TTC549 (cell line): Measurements from ENCODE around the gene MRPL9.
"Not testable (repeated sequence)": the region's sequence is repeated elsewhere in the genome, so short reads cannot be mapped to it uniquely, and the experiment has no call there.

Source experiments
- FAIRE-seq: peaks from 2 replicates; lab custom pipeline; 2012; peaks lifted over from hg19 to GRCh38; lab: Jason Lieb, UNC

MRPL9 gene

DNA sequence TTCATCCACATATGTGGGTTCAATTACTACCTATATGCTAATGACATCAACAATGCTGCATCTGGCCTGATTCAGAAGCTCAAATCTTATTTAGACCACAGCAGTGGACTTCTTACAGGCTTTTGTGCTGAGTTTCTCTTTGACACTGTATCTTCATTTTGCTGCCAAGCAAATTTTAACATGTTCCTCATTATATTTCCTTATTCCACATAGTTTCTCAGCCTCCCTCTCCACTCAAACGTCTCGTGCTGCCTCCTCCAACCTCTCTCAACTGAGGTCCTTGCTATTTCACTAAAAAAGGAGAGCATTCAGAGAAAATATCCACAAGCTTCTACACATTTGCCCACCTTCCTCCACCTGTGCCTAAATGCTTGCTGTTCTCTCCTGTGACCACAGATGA is 20.5 kb upstream of the MRPL9 start:
- no peak for FAIRE-seq

DNA sequence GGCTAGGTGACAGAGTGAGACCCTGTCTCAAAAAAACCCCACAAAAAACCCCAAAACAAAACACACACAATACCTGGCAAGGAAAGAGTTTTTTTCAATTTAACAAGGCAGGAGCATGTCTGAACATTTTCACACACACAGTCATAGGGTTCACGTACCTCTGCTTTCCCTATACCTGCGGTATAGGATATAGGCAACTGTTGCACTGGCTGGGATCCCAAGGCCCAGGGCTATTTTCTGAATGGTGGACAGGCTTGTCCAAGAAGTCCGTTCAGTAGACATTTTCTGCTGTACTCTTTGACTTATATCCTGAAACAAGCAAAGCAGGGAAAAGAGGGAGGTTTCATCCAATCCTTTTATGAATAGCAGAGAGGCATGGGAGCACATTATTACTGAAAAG is 19.4 kb upstream of the MRPL9 start:
- FAIRE-seq, result no peak

- not testable (repeated sequence) for FAIRE-seq
Observed at GRCh38 chr1:151782026-151782425, 18.7 kb upstream of the MRPL9 start.

DNA sequence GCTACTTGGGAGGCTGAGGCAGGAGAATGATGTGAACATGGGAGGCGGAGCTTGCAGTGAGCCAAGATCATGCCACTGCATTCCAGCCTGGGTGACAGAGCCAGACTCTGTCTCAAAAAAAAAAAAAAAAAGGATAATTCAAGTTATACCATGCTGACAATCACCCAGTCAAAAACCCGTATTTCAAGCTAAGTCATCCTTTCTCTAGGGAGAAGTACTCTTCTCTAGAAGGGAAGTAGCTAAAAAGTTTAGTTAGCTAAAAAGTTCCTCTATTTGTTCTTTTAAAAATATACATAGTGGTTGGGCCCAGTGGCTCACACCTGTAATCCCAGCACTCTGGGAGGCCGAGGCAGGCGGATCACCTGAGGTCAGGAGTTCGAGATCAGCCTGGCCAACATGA is 17.4 kb upstream of the MRPL9 start:
- FAIRE-seq, result not testable (repeated sequence)

GRCh38 chr1:151779852-151780251 is 16.6 kb upstream of the MRPL9 start:
- FAIRE-seq, result no peak

- peak; percentile 52 for FAIRE-seq
Observed at GRCh38 chr1:151777317-151777716, 14.0 kb upstream of the MRPL9 start.

DNA sequence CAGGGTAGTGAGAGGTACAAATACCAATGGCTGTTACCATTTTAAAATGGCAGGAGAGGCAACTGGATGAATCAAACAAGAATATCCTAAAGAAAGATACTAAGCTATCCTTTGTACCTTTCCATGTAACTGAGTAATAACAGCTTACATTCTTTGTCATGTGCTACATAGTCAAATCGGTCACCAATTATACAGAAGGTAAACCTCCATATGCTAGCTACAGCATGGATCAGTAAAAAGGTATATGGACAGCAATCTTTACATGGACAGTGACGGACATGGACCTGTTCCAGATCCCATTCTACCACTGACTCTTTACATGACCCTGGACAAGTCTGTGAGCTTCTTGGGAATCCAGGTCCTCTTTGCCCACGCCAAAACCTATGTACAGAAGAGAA is 13.4 kb upstream of the MRPL9 start:
- FAIRE-seq, result no peak

DNA sequence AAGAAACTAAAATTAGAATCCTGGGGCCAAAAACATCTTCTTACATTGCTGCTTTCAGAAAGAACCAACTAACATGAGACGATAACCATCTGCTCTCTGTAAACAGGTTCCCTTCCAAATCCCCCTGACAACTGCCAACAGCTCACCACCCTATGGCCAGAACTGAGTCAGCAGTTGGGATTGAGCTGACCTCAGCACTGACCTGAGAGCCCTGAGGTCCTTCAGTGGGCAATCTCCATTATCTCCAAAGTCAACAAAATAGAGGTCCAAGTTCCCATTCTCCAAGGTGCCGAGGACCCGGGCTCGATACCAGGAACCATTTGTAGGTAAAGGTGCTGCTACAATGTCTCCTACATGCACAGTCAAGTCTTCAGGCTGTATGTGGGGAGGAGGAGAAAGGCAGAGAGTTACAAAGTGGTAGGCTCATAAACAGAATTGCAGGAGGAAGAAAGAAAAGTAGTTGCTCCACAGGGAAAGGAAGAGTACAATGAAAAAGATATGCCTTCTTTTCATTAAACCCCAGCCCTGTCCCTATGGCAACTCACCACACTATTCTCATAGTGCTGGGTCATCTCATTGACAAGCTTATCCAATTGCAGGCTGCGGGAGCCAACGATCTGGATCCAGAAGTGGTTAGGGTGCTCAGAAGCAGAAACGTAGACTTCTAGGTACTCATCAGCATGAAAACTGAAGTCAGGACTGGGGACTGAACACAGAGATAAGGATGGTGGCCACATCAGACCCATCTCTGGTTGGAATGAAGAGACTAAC is 12.8 kb upstream of the MRPL9 start:
- FAIRE-seq, result no peak

DNA sequence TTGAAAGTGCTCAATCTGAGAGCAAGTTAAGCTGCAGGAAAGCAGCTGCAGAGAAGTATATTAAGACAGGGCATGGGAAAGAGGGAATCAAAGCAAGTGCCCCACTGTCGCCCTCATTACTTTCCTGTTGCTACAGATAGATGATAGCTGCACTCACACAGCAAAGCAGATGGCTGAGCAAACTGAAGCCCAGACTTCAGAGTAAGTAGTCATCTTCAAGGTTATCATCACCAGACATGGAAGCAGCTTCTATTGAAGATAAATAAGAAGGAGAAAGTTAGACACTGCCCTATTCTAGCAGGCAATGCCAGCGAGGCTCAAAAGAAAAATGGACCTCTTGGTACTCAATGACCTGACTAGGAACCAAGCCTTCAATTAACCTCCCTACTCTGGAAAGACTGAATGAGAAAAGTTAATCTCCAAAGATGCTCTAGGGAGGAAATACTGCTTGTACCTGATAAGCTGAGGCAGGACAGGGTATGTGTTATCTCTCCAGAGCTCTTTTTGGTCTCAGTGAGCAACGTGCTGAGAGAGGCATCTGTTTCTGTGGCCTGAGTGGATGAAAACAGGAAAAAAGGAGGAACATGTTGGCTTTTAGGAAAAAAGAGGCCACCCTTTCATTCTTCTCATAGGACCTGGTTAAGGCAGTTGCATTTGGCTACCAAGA is 11.1 kb upstream of the MRPL9 start:
- FAIRE-seq, result no peak

DNA sequence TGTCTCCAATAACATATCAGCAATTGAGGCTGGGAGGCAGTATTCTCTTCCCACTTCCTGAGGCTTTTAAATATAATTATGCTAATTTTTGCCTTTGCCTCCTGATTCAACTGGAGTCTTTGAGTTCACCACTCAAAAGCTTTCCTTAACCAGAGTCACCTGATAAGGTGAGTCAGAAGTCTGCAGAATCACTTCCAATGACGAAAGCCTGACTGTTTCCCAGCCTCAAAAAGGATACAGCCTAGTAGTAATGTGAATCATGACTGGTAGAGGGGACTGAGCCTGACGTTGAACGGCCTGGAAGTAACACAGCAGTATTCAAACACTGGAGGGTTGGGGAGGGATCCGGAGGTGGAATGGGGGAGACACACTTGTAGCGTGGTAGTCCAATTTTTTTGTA is 10.4 kb upstream of the MRPL9 start:
- no peak for FAIRE-seq

DNA sequence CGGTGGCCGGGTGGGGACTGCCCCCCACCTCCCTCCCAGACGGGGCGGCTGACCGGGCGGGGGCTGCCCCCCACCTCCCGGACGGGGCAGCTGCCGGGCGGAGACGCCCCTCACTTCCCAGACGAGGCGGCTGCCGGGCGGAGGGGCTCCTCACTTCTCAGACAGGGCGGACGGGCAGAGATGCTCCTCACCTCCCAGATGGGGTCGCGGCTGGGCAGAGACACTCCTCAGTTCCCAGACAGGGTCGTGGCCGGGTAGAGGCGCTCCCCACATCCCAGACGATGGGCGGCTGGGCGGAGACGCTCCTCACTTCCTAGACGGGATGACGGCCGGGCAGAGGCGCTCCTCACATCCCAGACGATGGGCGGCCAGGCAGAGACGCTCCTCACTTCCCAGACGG is 6.0 kb upstream of the MRPL9 start:
- FAIRE-seq, result not testable (repeated sequence)

GRCh38 chr1:151768351-151769066 is 5.2 kb upstream of the MRPL9 start:
- not testable (repeated sequence) for FAIRE-seq

DNA sequence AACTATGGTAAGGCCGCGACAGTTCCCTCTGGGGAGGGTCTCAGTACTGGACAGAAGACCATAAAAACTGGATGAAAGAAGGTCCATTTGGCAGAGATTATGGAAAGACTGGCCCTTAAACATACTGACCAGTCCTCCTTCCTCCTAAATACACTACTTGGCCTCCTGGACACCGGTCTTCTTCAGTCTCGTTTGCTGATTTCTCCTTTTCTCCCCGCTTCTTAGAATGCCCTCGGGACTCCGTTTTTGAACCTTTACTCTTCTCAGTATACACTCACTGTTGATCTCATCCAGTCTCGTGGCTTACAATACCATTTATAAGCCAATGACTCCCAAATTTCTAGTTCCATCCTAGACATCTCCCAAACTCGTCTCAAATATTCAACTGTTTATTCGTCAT is 694 bp upstream of the MRPL9 start:
- no peak for FAIRE-seq

GRCh38 chr1:151760597-151761385 is 2.5 kb downstream of the MRPL9 start:
- no peak for FAIRE-seq

DNA sequence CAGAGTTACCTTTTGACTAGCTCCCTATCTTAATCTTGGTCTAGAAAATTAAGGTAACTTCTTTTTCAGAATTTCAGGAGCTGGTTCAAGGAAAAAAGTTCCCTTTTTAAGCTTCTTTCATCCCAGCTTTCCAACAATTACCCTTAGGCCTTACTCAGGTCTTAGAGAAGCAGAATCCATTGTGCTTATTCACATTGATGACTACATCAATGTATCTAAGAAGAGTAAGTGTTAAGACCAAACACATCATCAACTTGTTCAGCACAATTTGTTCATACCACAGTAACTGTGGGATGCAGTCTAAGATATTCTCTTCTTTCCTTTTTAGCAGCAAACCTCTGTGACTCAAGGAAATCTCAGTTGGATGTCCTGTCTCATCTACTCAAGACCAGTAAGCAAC is 4.1 kb downstream of the MRPL9 start:
- FAIRE-seq, result no peak

- no peak for FAIRE-seq
Observed at GRCh38 chr1:151756291-151756690, 7.0 kb downstream of the MRPL9 start.

GRCh38 chr1:151741516-151741915 is 21.8 kb downstream of the MRPL9 start:
- FAIRE-seq, result no peak

GRCh38 chr1:151739590-151740355 is 23.5 kb downstream of the MRPL9 start:
- FAIRE-seq, result no peak

DNA sequence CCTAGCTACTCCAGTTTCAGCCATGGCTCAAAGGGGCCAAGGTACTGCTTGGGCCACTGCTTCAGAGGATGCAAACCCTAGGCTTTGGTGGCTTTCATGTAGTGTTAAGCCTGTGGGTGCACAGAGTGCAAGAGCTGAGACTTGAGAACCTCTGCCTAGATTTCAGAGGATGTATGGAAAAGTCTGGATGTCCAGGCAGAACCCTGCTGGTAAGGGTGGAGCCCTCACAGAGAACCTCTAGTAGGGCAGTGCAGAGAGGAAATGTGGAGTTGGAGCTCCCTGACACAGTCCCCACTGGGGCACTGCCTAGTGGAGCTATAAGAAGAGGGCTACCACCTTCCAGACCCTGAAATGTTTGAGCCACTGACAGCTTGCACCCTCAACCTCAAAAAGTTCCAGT is 25.8 kb downstream of the MRPL9 start:
- FAIRE-seq, result no peak

DNA sequence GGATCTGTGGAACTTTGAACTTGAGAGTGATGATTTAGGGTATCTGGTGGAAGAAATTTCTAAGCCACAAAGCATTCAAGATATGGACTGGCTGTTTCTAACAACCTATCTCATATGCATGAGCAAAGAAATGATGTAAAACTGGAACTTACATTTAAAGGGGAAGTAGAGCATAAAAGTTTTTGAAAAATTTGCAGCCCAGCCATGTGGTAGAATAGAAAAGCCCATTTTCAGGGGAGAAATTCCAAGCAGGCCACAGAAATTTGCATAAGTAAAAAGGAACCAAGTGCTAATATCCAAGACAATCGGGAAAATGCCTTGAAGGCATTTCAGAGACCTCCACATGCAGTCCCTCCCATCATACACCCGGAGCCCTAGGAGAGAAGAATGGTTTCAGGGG is 26.3 kb downstream of the MRPL9 start:
- no peak for FAIRE-seq

DNA sequence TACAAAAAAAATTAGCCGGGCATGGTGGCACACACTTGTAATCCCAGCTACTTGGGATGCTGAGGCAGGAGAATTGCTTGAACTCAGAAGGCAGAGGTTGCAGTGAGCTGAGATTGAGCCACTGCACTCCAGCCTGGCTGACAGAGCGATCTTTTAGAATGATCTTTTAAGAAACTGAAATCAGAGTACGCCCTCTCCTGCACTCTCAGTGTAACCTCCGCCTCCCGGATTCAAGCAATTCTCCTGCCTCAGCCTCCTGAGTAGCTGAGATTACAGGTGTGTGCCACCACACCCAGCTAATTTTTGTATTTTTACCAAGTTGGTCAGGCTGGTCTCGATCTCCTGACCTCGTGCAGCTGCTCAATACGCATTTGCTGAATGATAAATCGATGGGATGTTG is 29.3 kb downstream of the MRPL9 start:
- not testable (repeated sequence) for FAIRE-seq

GRCh38 chr1:151733126-151733525 is 30.2 kb downstream of the MRPL9 start:
- FAIRE-seq, result no peak
